ENCODE results near the gene KRT86.
"Not testable (repeated sequence)": the region's sequence is repeated elsewhere in the genome, so short reads cannot be mapped to it uniquely, and the experiment has no call there.

Gene KRT86

DNA sequence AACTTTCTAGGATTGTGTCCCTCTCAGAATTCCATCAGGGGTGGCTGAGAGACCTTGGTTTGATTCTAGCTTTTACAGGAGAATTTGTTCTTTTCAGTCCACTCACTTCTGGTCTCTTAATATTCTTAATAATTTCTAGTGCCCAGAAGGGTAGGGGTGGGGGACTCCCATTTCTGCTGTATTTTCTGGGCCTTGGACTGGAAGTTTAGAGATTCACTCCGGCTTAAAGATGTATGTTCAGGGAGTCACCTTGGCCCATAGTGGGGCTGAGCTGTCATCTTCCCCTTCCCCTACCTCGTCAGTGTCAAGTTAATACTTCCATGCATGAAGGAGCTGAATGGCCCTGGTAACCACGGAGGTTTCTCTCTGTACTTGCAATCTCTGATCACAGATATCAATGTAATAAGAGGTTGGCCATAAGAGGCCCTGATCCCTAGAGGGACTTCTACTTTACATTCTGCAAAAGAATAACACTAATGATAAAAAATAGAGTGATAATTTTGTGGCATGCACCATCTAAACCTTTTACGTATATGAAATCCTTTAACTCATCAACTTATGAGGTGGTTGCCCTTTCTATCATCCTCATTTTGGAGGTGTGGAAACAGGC is 10.2 kb downstream of the KRT86 start:
- TF ChIP-seq, protein P1, sequence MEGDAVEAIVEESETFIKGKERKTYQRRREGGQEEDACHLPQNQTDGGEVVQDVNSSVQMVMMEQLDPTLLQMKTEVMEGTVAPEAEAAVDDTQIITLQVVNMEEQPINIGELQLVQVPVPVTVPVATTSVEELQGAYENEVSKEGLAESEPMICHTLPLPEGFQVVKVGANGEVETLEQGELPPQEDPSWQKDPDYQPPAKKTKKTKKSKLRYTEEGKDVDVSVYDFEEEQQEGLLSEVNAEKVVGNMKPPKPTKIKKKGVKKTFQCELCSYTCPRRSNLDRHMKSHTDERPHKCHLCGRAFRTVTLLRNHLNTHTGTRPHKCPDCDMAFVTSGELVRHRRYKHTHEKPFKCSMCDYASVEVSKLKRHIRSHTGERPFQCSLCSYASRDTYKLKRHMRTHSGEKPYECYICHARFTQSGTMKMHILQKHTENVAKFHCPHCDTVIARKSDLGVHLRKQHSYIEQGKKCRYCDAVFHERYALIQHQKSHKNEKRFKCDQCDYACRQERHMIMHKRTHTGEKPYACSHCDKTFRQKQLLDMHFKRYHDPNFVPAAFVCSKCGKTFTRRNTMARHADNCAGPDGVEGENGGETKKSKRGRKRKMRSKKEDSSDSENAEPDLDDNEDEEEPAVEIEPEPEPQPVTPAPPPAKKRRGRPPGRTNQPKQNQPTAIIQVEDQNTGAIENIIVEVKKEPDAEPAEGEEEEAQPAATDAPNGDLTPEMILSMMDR (IDR thresholded peaks at IDR 0.05; ENCODE audit: low read depth, low read length, missing control alignments), result no peak
- no peak overlapping the region for H3K4me3 ChIP-seq (ENCODE audit: low read depth, low read length)

DNA sequence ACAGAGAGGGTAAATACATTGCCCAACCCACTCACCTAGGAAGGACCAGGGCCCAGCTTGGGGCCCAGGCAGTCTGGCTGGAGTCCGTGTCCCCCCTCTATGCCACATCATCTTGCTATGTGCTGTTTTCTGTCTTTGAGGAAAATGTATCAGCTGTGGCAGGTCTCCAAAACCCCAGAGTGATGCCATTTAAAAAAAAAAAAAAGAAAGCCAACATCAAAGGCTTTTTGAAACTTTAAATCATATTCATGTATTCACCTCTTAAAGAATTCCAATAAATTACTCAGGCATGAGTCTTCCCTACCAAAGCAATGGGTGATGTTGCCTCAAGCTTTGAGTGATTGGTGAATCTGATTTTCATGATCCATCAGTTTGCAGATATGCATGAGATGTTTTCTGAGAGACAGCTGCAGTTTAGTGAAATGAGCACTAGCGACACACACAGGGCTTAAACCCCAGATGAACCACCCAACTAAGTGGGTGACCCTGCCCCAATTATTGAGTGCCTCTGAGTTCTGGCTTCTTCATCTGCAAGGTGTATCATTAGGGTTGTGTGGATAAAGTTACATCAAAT is 10.8 kb downstream of the KRT86 start:
- no peak for DNase-seq (ENCODE audit: low read depth)
- TF ChIP-seq, protein P1 (IDR thresholded peaks at IDR 0.05; ENCODE audit: low read depth, low read length, missing control alignments), result no peak
- H3K4me3 ChIP-seq (ENCODE audit: low read depth, low read length), result no peak overlapping the region

More for the DNA sequence above, 10.2 kb downstream of the KRT86 start:
- DNase-seq (ENCODE audit: low read depth), result no peak

DNA sequence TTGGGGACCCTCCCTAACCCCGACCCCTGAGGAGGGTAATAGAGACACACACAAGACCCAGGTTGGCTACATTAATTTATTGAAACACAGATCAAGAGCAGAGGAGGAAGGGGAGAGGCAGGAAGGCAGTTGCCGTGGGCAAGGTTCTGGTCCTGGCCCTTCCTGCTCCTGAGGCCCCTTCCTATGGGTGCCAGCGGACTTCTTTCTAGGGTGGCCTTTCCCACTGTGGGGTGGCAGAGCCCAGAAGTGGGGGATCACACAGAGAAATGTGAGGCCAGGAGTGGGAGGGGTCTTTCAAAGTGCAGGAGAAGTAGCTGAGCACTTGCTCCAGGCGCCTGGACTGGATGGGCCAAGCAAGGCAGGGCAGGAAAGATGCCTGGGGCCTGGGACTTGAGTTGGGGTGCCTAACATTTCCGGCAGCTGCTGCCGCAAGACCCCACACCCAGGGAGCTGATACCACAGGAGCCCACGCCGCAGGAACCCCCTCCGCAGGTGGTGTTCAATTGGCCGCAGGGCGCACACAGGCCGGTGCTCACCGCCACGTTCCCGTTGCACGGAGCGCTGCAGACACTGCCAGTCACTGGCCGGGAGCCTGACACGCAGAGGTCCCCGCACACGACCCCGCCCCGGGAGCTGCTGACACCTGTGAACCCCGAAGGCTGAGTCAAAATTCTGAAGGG is 11.5 kb downstream of the KRT86 start:
- TF ChIP-seq, protein P1 (IDR thresholded peaks at IDR 0.05; ENCODE audit: low read depth, low read length, missing control alignments), result no peak
- DNase-seq (ENCODE audit: low read depth), result no peak
- H3K4me3 ChIP-seq (ENCODE audit: low read depth, low read length), result no peak overlapping the region

DNA sequence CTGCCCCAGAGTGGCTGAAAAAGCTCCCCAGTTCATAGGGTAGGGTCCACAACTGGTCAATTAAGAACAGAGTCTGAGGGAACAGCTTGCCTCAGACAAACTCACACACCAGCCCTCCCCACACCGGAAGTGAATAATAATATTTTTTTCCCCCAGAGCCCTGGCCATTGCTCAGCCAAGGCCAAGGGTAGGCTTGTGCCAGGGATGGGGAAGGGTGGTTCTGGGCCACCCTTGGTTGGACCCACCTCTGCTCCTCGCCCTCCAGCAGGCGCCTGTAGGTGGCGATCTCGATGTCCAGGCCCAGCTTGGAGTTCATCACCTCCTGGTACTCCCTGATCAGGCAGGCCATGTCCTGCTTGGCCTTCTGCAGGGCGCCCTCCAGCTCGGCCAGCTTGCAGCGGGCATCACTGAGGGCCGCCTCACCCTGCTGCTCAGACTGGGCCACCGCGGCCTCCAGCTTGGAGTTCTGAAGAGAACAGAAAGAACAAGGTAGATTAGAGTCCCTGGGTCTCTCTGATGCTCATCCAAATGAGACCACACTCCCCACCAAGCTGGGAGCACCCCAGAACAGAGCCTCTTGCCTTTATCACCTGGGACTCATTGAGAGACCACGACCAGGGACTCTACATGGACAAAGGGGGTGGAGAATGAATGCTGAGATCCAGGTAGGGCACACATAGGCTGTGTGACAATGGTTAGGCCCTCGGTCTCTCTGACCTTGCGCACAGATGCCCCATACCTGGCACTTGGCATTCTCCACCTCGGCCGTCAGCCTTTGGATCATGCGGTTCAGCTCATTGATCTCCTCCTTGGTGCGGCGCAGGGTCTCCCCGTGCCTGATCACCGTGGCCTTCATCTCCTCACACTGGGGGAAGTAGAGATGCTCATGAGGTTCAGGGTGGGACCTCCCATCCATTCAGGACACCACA is 12.7 kb downstream of the KRT86 start:
- DNase-seq (ENCODE audit: low read depth); H3K4me3 ChIP-seq (ENCODE audit: low read depth, low read length): not testable (repeated sequence)
- TF ChIP-seq, protein P1 (IDR thresholded peaks at IDR 0.05; ENCODE audit: low read depth, low read length, missing control alignments), result peak; percentile 14

DNA sequence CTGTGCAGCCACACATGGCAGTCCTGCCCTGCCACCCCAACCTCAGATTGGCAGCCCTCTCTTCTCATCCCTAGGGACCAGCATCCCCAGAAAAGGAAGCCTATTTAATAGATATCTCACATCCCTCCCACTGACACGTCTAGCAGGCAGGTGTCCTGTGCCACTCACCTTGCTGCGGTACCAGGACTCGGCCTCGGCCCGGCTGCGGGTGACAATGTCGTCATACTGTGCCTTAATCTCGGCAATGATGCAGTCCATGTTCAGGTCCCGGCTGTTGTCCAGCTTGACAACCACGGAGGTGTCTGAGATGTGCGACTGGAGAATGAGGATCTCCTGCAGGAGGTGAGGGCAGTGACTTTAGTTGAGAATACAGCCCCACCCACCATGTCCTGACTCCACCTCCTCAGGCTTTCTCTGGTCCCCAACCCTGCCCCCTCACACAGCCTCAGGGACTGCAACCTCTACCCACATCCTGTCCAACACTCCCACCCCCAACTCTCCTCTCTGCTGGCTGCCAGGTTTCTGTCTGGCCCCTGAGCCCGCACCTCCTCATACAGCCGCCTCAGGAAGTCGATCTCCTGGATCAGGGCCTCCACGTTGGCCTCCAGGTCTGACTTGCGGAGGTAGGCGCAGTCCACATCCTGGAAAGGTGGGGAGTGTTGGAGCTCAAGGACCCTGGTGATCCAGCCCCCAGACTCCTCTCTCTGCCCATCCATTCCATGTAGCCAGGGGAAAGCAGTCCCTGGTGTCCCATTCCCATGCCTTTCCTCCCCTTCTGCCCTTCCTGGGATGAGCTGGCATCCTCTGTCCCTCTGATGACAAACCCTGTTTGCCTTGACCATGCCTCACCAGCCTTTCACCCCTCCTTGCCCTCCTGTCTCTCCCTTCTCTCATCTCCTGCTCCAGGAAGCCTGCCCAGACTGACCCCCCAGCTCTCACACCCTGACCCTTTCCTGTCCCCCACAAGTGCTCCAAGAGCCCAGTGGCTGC is 13.7 kb downstream of the KRT86 start:
- H3K4me3 ChIP-seq (ENCODE audit: low read depth, low read length); DNase-seq (ENCODE audit: low read depth): not testable (repeated sequence)

DNA sequence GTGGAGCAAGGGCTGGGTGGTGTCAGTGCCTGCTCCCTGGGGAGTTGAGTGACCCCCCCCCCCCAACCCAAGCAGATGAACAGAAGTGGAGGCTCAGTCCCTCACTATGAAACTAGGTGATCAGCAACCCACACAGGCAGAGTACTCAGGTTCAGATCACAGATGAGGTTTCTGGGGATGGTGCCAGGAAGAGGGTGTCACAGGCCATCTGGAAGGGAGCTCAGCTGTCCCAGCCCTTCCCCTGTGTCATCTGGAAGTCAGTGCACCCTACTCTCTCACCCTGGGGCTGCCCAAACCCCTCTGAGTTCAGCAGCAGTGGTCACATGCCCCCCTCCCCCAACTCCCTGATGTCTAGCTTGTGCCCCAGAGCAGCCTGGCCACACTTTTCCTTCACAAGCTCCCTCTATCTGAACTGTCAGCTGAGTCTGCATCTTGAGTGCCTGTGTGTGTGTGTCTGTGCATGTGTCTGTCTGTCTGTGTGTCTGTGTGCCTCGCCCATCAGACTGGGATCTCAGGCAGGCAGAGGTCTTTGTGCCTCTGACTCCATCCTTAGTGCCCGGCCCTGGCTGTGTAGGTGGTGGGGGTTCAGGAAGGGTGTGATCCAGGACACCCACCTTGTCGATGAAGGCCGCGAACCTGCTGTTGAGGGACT is 16.2 kb downstream of the KRT86 start:
- not testable (repeated sequence) for H3K4me3 ChIP-seq (ENCODE audit: low read depth, low read length); DNase-seq (ENCODE audit: low read depth)
